Measurements from ENCODE around the gene UCP2.

UCP2 gene

GRCh38 chr11:74004759-74005615 lies 22.3 kb upstream of the UCP2 start:
- TF ChIP-seq CTCF (conservative IDR thresholded peaks at IDR 0.05; ENCODE audit: low read length), result no peak
- TF ChIP-seq EZH2phosphoT487 (IDR thresholded peaks at IDR 0.05; ENCODE audit: borderline replicate concordance), result no peak
- Histone ChIP-seq H3K79me2 (ENCODE audit: insufficient read depth, low read length) (no peaks in the 10 kb centered on the region), H3K27me3 (ENCODE audit: insufficient read depth, low read length, poor library complexity, severe bottlenecking) (no peaks in the 10 kb centered on the region), H3F3A (ENCODE audit: low read depth) (no peaks in the 10 kb centered on the region), H3K9me2 (replicated peaks; ENCODE audit: low read depth, low read length) (no peaks in the 10 kb centered on the region), H3K4me3 (ENCODE audit: low read length, poor library complexity, severe bottlenecking) (no peak overlapping the region), H4K20me1 (ENCODE audit: insufficient read depth, low read length, poor library complexity, severe bottlenecking) (no peaks in the 10 kb centered on the region), H3K4me2 (ENCODE audit: low read depth, low read length, poor library complexity, severe bottlenecking) (peak overlapping the region; percentile 23), H3K4me1 (ENCODE audit: insufficient read depth, low read length, poor library complexity, severe bottlenecking) (peaks cover 20% of the 10 kb centered on the region), H3K9me3 (ENCODE audit: insufficient read depth, low read depth, low read length) (no peaks in the 10 kb centered on the region), H3K9ac (ENCODE audit: low read depth, low read length, poor library complexity, severe bottlenecking) (peak overlapping the region; percentile 18), H3K36me3 (ENCODE audit: insufficient read depth, low read length) (no peaks in the 10 kb centered on the region), H2AFZ (ENCODE audit: low read length) (no peak overlapping the region)

DNA sequence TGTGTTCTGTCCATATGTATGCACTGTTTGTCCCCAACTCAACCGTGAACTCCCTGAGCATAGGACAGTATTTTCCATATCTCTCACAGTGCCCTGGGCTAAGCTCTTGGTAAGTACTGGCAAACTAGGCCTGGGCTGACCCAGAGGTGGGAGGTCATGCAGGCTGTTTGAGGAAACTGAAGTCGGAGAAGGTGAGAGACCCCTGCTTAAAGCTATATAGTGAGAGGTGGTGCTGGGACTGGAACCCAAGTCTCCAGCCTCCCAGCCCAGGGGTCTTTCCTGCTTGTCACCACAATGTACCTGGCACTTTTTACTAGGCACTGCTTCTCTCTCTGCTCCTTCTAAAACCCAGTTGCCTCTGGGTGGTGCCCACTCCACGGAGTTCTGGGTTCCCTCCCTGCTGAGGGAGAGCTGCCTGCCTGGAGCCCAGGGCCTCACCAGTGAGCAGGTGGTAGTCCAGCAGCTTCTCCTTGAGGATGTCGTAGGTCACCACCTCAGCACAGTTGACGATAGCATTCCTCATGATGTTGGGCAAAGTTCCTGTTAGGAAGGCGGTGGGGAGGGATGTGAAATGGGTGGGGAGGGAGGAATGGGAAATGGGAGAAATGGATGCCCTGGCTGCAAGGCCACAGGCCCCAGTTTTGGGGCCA lies 21.5 kb upstream of the UCP2 start:
- Histone ChIP-seq H3K79me2 (ENCODE audit: insufficient read depth, low read length) (no peaks in the 10 kb centered on the region), H3K4me3 (ENCODE audit: low read length, poor library complexity, severe bottlenecking) (no peak overlapping the region), H3K27me3 (ENCODE audit: insufficient read depth, low read length, poor library complexity, severe bottlenecking) (no peaks in the 10 kb centered on the region), H3K9me3 (ENCODE audit: insufficient read depth, low read depth, low read length) (no peaks in the 10 kb centered on the region), H3K36me3 (ENCODE audit: insufficient read depth, low read length) (no peaks in the 10 kb centered on the region), H3K4me1 (ENCODE audit: insufficient read depth, low read length, poor library complexity, severe bottlenecking) (peaks cover 18% of the 10 kb centered on the region), H3K9me2 (replicated peaks; ENCODE audit: low read depth, low read length) (no peaks in the 10 kb centered on the region), H3F3A (ENCODE audit: low read depth) (no peaks in the 10 kb centered on the region), H4K20me1 (ENCODE audit: insufficient read depth, low read length, poor library complexity, severe bottlenecking) (no peaks in the 10 kb centered on the region), H2AFZ (ENCODE audit: low read length) (no peak overlapping the region), H3K4me2 (ENCODE audit: low read depth, low read length, poor library complexity, severe bottlenecking) (no peak overlapping the region), H3K9ac (ENCODE audit: low read depth, low read length, poor library complexity, severe bottlenecking) (no peak overlapping the region)
- TF ChIP-seq EZH2phosphoT487 (IDR thresholded peaks at IDR 0.05; ENCODE audit: borderline replicate concordance), result no peak
- no peak for TF ChIP-seq CTCF (conservative IDR thresholded peaks at IDR 0.05; ENCODE audit: low read length)

DNA sequence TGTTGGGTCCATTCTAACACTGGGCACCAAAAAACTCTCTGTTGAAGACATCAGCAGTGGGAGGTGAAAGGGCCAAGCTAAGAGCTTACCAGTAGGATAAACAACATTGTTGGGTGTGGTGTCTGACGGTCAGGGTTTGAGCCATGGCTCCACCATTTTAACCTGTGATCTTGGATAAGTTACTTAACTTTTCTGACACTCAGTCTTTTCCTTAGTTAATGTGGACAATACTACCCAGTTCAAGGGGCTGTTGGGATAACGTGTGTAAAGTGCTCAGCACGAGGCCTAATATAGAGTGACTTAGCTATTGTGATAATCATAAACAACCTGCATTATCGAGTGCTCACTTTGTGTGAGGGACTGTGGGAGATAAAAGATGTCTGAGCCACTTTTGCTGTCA lies 20.2 kb upstream of the UCP2 start:
- Histone ChIP-seq H4K20me1 (ENCODE audit: insufficient read depth, low read length, poor library complexity, severe bottlenecking) (no peaks in the 10 kb centered on the region), H3K9me3 (ENCODE audit: insufficient read depth, low read depth, low read length) (no peaks in the 10 kb centered on the region), H3K9ac (ENCODE audit: low read depth, low read length, poor library complexity, severe bottlenecking) (no peak overlapping the region), H2AFZ (ENCODE audit: low read length) (no peak overlapping the region), H3K27me3 (ENCODE audit: insufficient read depth, low read length, poor library complexity, severe bottlenecking) (no peaks in the 10 kb centered on the region), H3F3A (ENCODE audit: low read depth) (no peaks in the 10 kb centered on the region), H3K36me3 (ENCODE audit: insufficient read depth, low read length) (no peaks in the 10 kb centered on the region), H3K4me3 (ENCODE audit: low read length, poor library complexity, severe bottlenecking) (no peak overlapping the region), H3K79me2 (ENCODE audit: insufficient read depth, low read length) (no peaks in the 10 kb centered on the region), H3K4me2 (ENCODE audit: low read depth, low read length, poor library complexity, severe bottlenecking) (no peak overlapping the region), H3K4me1 (ENCODE audit: insufficient read depth, low read length, poor library complexity, severe bottlenecking) (peaks cover 18% of the 10 kb centered on the region), H3K9me2 (replicated peaks; ENCODE audit: low read depth, low read length) (no peaks in the 10 kb centered on the region)
- TF ChIP-seq EZH2phosphoT487 (IDR thresholded peaks at IDR 0.05; ENCODE audit: borderline replicate concordance), result no peak
- no peak for TF ChIP-seq CTCF (conservative IDR thresholded peaks at IDR 0.05; ENCODE audit: low read length)

All from Loucy (cell line).